ENCODE measurements around the gene PTCD2.

- TF ChIP-seq CTCF (conservative IDR thresholded peaks at IDR 0.05; ENCODE audit: low read length) (no peak), EZH2phosphoT487 (IDR thresholded peaks at IDR 0.05; ENCODE audit: borderline replicate concordance, low read depth, low read length) (no peak)
Measured at GRCh38 chr5:72407541-72407940, 87.4 kb downstream of the PTCD2 start.
